CD4-positive, alpha-beta T cell treated with Interleukin-4 for 4 hours (primary cell): Measurements from ENCODE around the gene SPATA31D4.

Experiments
- DNase-seq: peaks from one replicate; pipeline ENCODE4 v3.0.0-alpha.2; 2020

The SPATA31D4 gene

DNA sequence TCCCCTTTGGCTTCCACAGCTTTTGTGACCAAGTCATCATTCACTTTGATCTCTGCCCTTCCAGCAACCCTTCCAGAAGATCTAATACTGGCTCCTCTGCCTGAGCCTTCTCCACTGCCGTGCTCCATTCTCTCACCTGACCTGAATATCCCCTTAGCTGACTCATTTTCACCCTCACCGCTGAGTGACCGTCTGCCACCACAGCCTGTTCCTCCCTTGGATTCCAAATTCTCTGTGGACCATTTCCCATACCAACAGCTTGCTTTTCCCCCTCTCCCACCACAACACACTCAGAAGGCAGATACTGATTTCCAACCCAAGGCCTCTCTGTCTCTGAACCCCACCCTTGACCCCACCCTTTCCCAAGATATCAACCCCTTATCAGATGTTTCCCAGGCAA is 39.8 kb downstream of the SPATA31D4 start:
- DNase-seq: no peak

- no peak for DNase-seq
Observed at GRCh38 chr9:81969971-81970370, 41.7 kb downstream of the SPATA31D4 start.

- DNase-seq: no peak
Observed at GRCh38 chr9:81971727-81972126, 43.5 kb downstream of the SPATA31D4 start.

- DNase-seq: no peak
Observed at GRCh38 chr9:81974764-81975163, 46.5 kb downstream of the SPATA31D4 start.

GRCh38 chr9:81976351-81976750 is 48.1 kb downstream of the SPATA31D4 start:
- DNase-seq: no peak

DNA sequence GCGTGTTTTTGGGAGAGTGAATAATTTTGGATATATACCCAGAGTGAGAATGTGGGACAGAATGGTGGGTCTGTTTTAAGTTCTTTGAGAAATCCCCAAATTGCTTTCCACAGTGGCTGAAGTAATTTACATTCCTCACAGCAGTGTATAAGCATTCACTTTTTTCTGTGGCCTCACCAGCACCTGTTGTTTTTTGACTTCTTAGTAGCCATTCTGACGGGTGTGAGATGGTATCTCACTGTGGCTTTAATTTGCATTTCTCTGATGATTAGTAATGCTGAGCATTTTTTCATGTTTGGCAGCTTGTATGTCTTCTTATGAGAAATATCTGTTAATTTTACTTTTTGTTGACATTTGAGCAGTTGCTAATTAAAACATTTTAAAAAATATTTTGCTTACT is 51.0 kb downstream of the SPATA31D4 start:
- DNase-seq: no peak

DNA sequence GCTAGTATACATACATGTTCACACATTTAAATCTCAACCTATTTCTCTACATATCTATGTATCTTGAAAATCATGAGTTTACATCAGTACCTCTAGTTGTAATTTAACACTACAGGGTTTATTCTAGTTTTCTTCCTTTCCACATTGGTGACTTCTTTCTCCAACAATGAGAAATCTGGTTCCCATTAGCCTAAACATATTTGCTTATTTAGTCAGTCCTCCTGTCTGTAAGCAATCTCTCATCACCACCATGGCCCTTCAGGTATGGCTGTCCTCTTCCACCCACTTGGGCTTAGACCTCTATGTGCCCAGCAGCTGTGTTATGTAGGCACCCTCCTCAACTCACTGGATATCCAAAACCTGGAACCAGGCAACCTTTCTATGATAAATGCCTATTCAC is 52.3 kb downstream of the SPATA31D4 start:
- no peak for DNase-seq

DNA sequence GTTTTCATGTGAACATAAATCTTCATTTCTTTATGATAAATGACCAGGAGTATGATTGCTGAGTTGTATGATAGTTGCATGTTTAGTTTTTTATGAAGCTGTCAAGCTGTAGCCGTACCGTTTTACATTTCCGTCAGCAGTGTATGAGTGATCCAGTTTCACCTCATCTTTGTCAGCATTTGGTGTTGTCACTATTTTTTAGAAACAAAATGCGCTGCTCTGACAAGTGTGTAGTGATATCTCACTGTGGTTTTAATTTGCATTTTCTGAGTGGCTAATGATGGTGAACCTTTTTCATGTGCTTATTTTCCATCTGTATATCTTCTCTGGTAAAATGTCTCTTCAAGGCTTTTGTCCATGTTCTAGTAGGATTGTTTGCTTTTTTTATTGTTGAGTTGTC is 53.7 kb downstream of the SPATA31D4 start:
- DNase-seq: no peak
